Stimulated activated CD4-positive, alpha-beta T cell treated with anti-CD3 and anti-CD28 coated beads, Interleukin-4, amount 100 ng/mL, for 4 hours (primary cell): Measurements from ENCODE around the gene ANKMY2.

ENCODE experiments used
- DNase-seq, 2 experiments: peaks; one replicate each; pipeline ENCODE4 v3.0.0-alpha.2; 2020

Gene ANKMY2

DNA sequence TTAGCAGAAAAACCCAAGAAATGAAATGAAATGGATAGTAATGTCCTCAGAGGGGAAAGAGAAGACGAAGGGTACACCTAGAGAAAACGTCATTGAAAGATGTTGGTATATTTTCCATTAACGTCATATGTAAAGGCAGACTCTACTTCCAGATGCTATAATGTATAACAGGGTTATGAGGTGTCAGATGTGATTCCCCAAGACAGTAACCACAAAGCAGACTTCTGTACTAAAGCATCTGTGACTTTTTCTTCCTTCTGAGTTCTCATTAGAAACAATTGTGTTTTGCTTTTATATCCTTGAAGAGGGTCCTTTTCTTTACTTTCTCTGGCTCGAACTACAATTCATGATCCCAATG lies 81.6 kb downstream of the ANKMY2 start:
- DNase-seq, result no peak

GRCh38 chr7:16563281-16564022 lies 82.1 kb downstream of the ANKMY2 start:
- DNase-seq, result no peak

DNA sequence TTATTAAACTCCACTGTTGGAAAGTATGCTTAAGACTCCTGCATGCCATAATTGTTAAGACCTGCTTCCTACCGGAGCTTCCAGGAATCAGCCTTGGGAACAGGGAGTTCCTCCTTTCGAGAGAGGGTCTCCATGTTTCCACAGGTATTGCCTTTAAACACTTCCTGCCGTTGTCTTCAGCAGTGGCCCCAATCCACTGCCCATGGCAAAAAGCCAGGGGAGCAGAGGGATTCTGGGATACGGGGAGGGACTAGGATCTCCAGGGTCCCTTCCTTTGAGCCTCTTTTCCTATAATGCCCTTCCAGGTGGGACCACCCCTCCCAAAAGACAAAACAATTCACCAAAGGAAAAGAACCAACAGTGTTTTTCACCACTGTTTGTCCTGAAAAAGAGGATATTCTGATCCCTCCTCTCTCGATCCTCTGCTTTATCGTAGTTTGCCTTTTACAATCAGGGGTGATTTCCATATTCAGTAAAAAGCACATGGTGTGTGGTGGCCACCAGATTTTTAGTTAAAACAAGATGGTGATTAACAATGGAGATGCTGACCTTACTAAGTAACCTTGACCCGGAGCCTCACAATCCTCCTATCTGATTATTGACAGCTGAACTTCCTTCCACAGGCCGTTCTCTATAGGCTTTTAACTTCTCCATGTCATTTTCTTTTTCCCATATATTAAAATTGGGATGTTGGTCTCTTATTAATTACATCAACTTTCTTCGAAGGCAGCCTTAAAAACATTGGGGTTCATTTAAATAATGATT lies 82.9 kb downstream of the ANKMY2 start:
- DNase-seq, result no peak

GRCh38 chr7:16561943-16562342 lies 83.6 kb downstream of the ANKMY2 start:
- no peak for DNase-seq

DNA sequence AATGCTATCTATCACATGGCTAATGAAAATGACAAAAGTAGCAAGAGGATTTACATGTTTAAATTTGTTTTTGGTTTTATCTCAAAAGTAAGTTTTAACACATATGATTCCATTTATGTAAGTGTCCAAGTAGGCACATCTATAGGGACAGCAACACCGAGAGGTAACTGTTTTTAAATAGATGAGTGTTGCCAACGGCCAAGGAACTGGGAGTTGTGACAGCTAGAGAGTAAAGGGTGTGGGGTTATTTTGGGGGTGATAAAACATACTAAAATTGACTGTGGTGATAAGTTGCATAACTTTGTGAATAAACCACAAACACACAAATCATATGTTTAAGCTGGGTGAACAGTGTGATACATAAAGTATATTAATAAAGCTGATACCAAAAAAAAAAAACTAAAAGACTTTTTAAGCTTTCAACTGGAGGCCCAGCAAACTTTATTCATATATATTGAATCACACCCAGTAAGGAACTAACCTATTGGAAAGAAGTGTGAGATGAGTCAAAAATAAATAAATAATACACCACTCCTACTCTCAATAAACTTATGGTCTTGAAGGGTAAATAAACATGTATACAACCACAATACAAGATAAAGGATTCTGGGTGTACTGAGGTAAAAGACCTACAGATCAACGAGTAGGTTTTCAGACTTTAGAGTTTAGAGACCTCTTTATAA lies 85.9 kb downstream of the ANKMY2 start:
- no peak for DNase-seq

- DNase-seq, result no peak
Measured at GRCh38 chr7:16558761-16559302, 86.7 kb downstream of the ANKMY2 start.

- no peak for DNase-seq
Measured at GRCh38 chr7:16556359-16556758, 89.2 kb downstream of the ANKMY2 start.

GRCh38 chr7:16554518-16555236 lies 90.9 kb downstream of the ANKMY2 start:
- DNase-seq, result no peak

- no peak for DNase-seq
Measured at GRCh38 chr7:16550671-16551070, 94.9 kb downstream of the ANKMY2 start.
